HepG2 (cell line): ENCODE results near the gene ST6GALNAC4. TPM values are rescaled to one million over a fixed set of nuclear protein-coding genes. Genes with fewer than 3 reads are reported as not detected.
A peak's percentile ranks its signal among the peaks of the same experiment; 100 is the strongest.

ENCODE experiments used
- ARID2 ChIP-seq: sonication (generic); formaldehyde crosslinking; IDR thresholded peaks from 2 replicates; pipeline ENCODE4 v1.8.1; 2022; ENCODE audit warnings: mild to moderate bottlenecking, missing genetic modification reagents, borderline replicate concordance
- ATF3 ChIP-seq: sonication (generic); formaldehyde crosslinking; IDR thresholded peaks from 2 replicates; pipeline ENCODE4 v1.4.0; 2020; ENCODE audit warnings: missing genetic modification reagents
- ATF4 ChIP-seq, 2 experiments: fragments of 450-650 bp in 1 of 2; sonication (generic) in 1 of 2; formaldehyde crosslinking; IDR thresholded peaks; 2 replicates each; pipeline versions ENCODE4 v1.5.0 to v1.8.0; 2020 to 2022; ENCODE audit warnings: mild to moderate bottlenecking in 1 of 2, missing genetic modification reagents in 1 of 2
- ATF5 ChIP-seq: sonication (generic); formaldehyde crosslinking; IDR thresholded peaks from 2 replicates; pipeline ENCODE4 v1.4.0; 2020; ENCODE audit warnings: mild to moderate bottlenecking, low read depth, missing genetic modification reagents
- FLYWCH1 ChIP-seq: sonication (generic); formaldehyde crosslinking; IDR thresholded peaks from 2 replicates; pipeline ENCODE4 v1.8.1; 2023; ENCODE audit warnings: mild to moderate bottlenecking, missing genetic modification reagents
- GATAD1 ChIP-seq: IDR thresholded peaks from 2 replicates; pipeline ENCODE4 v1.6.1; 2016; ENCODE audit warnings: missing genetic modification reagents, missing compliant biosample characterization
- GLI4 ChIP-seq: sonication (generic); formaldehyde crosslinking; IDR thresholded peaks from 2 replicates; pipeline ENCODE4 v1.5.1; 2020; ENCODE audit warnings: missing genetic modification reagents, mild to moderate bottlenecking, moderate library complexity, borderline replicate concordance
- HNRNPLL ChIP-seq: fragments of 200-400 bp; formaldehyde crosslinking; IDR thresholded peaks from 2 replicates; pipeline ENCODE4 v1.6.1; 2017; ENCODE audit warnings: mild to moderate bottlenecking, low read depth, low read length; ENCODE audit not compliant: poor library complexity, severe bottlenecking
- IKZF5 ChIP-seq: IDR thresholded peaks from 2 replicates; pipeline ENCODE4 v1.6.1; 2018; ENCODE audit warnings: missing genetic modification reagents, mild to moderate bottlenecking, missing compliant biosample characterization
- MEIS1 ChIP-seq: sonication (generic); formaldehyde crosslinking; IDR thresholded peaks from 2 replicates; pipeline ENCODE4 v1.9.0; 2021; ENCODE audit warnings: mild to moderate bottlenecking, missing genetic modification reagents, moderate library complexity, borderline replicate concordance
- NR0B2 ChIP-seq: sonication (generic); formaldehyde crosslinking; IDR thresholded peaks from 2 replicates; pipeline ENCODE4 v1.4.0; 2020; ENCODE audit warnings: mild to moderate bottlenecking, missing genetic modification reagents
- PLSCR1 ChIP-seq: sonication (generic); formaldehyde crosslinking; IDR thresholded peaks from 2 replicates; pipeline ENCODE4 v1.5.0; 2020; ENCODE audit warnings: missing genetic modification reagents, mild to moderate bottlenecking, borderline replicate concordance
- POLR2G ChIP-seq: fragments of 200-400 bp; formaldehyde crosslinking; IDR thresholded peaks from 2 replicates; pipeline ENCODE4 v1.6.1; 2018; ENCODE audit warnings: mild to moderate bottlenecking, low read depth, low read length, moderate library complexity
- ZBTB34 ChIP-seq: sonication (generic); formaldehyde crosslinking; IDR thresholded peaks from 2 replicates; pipeline ENCODE4 v1.8.0; 2022; ENCODE audit warnings: mild to moderate bottlenecking, missing genetic modification reagents
- ZNF30 ChIP-seq: sonication (generic); formaldehyde crosslinking; IDR thresholded peaks from 2 replicates; pipeline ENCODE4 v1.5.0; 2020; ENCODE audit warnings: mild to moderate bottlenecking, missing genetic modification reagents
- ZNF33B ChIP-seq: sonication (generic); formaldehyde crosslinking; IDR thresholded peaks from 2 replicates; pipeline ENCODE4 v1.5.1; 2020; ENCODE audit warnings: mild to moderate bottlenecking, missing genetic modification reagents
- ZNF383 ChIP-seq: sonication (generic); formaldehyde crosslinking; IDR thresholded peaks from 2 replicates; pipeline ENCODE4 v1.4.0; 2020; ENCODE audit warnings: missing genetic modification reagents, mild to moderate bottlenecking, borderline replicate concordance
- ZNF563 ChIP-seq: sonication (generic); formaldehyde crosslinking; IDR thresholded peaks from 2 replicates; pipeline ENCODE4 v1.8.0; 2022; ENCODE audit warnings: mild to moderate bottlenecking, moderate library complexity, missing genetic modification reagents
- ZNF781 ChIP-seq: sonication (generic); formaldehyde crosslinking; IDR thresholded peaks from 2 replicates; pipeline ENCODE4 v1.5.1; 2020; ENCODE audit warnings: borderline replicate concordance, mild to moderate bottlenecking, missing genetic modification reagents; ENCODE audit errors: not compliant biosample characterization
- ZNF800 ChIP-seq: sonication (generic); formaldehyde crosslinking; IDR thresholded peaks from 2 replicates; pipeline ENCODE4 v1.4.0; 2020; ENCODE audit warnings: missing genetic modification reagents
- ZNF883 ChIP-seq: sonication (generic); formaldehyde crosslinking; IDR thresholded peaks from 2 replicates; pipeline ENCODE4 v1.5.1; 2020; ENCODE audit warnings: mild to moderate bottlenecking, missing genetic modification reagents; ENCODE audit errors: not compliant biosample characterization
- polyA plus RNA-seq, 8 experiments: library from polyadenylated mRNA; depleted of rRNA in 3 of 8; stranded (reverse) in 7 of 8; unstranded in 1 of 8; fragments of >200 nt; fragmentation: Illumina TruSeq in 4 of 8; extraction: Trizol in 4 of 8; gene quantifications; 2 replicates each; pipeline versions ENCODE4 v1.2.1 to v1.2.3, GENCODE V29; 2011 to 2016; ENCODE audit warnings: low read depth in 4 of 8, missing spikeins in 1 of 8, mixed read lengths in 1 of 8; ENCODE audit not compliant: insufficient read depth in 1 of 8
- total RNA-seq, 5 experiments: library from RNA; depleted of rRNA; stranded (reverse); fragments of >200 nt; fragmentation: Illumina TruSeq; extraction: Trizol; gene quantifications; 2 replicates each; pipeline ENCODE4 v1.2.3, GENCODE V29; 2016; ENCODE audit warnings: low read depth in 1 of 5

Gene ST6GALNAC4
- total and polyA plus RNA-seq, 2 of the 13 experiments (the other 11 are each of a cell fraction or from before 2014, with no cell fraction given), result 18.8 to 27.7 TPM

GRCh38 chr9:127897193-127897692 is 19.6 kb downstream of the ST6GALNAC4 start (continued):
- TF ChIP-seq ATF3 (CRISPR knock-in tag), result no peak
- no peak for TF ChIP-seq FLYWCH1 (CRISPR knock-in tag)
- TF ChIP-seq HNRNPLL, result no peak
- no peak for TF ChIP-seq ZNF30 (CRISPR knock-in tag)
- TF ChIP-seq ZNF33B (CRISPR knock-in tag), result no peak
- TF ChIP-seq POLR2G, result peak; percentile 77
- TF ChIP-seq ZNF781 (CRISPR knock-in tag), result no peak
- TF ChIP-seq ZNF800 (CRISPR knock-in tag), result no peak
- no peak for TF ChIP-seq ARID2 (CRISPR knock-in tag)
- TF ChIP-seq ZNF563 (CRISPR knock-in tag), result no peak
- TF ChIP-seq NR0B2, result no peak
- no peak for TF ChIP-seq ZNF883 (CRISPR knock-in tag)
- TF ChIP-seq ZBTB34, result no peak
- TF ChIP-seq PLSCR1, result no peak
- no peak for TF ChIP-seq GLI4 (CRISPR knock-in tag)
- no peak for TF ChIP-seq GATAD1
- TF ChIP-seq MEIS1, result no peak
- no peak for TF ChIP-seq ATF5 (CRISPR knock-in tag)
- TF ChIP-seq ATF4 (CRISPR knock-in tag; IDR thresholded peaks at IDR 0.05), result no peak
- TF ChIP-seq ZNF383, result no peak
- peak; percentile 55; the same call in 1 of the 2 replicates for TF ChIP-seq IKZF5 (CRISPR knock-in tag)
